Measurements from ENCODE around the gene GPRC5A. TPM values are rescaled to one million over a fixed set of nuclear protein-coding genes. Genes with fewer than 3 reads are reported as not detected.

Gene GPRC5A
- total and polyA plus RNA-seq, 10 of the 15 experiments (the other 5 are each of a cell fraction or from before 2014, with no cell fraction given), result 0.10 to 2.8 (median 1.1) TPM

GRCh38 chr12:12893438-12893837 is 2.1 kb downstream of the GPRC5A start:
- ChIA-PET POLR2A (no interaction called here), CTCF (interaction anchor here (0.7 kb wide), 1 partner anchor 21 kb away, joined by 3 read pairs; no protein-coding TSS in a partner anchor), SMC1A (ENCODE audit: uncharacterized antibody, unreplicated experiment) (no interaction called here), RAD21 (ENCODE audit: unreplicated experiment) (no interaction called here)
- Histone ChIP-seq H4K20me1 (ENCODE audit: control insufficient read depth, insufficient read depth) (no peaks in the 10 kb centered on the region), H3K27ac (ENCODE audit: control insufficient read depth, insufficient read depth) (no peak overlapping the region), H3K4me1 (ENCODE audit: control insufficient read depth, insufficient read depth, low read length) (no peaks in the 10 kb centered on the region; the same call in 1 of the 2 replicates), H3K4me2 (ENCODE audit: control insufficient read depth, insufficient read depth) (no peak overlapping the region), H3K79me2 (ENCODE audit: control insufficient read depth, insufficient read depth, low read length) (no peaks in the 10 kb centered on the region), H3K4me3 (no peak overlapping the region), H2AFZ (ENCODE audit: control insufficient read depth, low read depth, low read length) (no peak overlapping the region), H3K9ac (ENCODE audit: control insufficient read depth, insufficient read depth, low read length) (no peak overlapping the region), H3K9me3 (replicated peaks; ENCODE audit: control insufficient read depth, insufficient read depth, low read length) (no peaks in the 10 kb centered on the region), H3K27me3 (replicated peaks in 1 of 2; ENCODE audit: control insufficient read depth in 2 of 2, insufficient read depth in 2 of 2, low read length in 1 of 2) (peaks cover 8 to 12% of the 10 kb centered on the region in 2 experiments), H3K36me3 (ENCODE audit: control insufficient read depth in 2 of 2, insufficient read depth in 2 of 2, low read length in 1 of 2) (no peaks in the 10 kb centered on the region)
- FAIRE-seq (no peak), ATAC-seq (no peak), DNase-seq (ENCODE audit: low read depth, low spot score) (no peak)
- 29% methylated on average over 5 of the region's 5 CpGs for WGBS (ENCODE audit: insufficient coverage, insufficient replicate concordance, low lambda C conversion rate, missing lambda C conversion rate)
- BruUV-seq (replicated peaks), result no TSS peak
- in situ Hi-C loops (cut with MboI), result no loop called here
- no peak for TF ChIP-seq IKZF1 (conservative IDR thresholded peaks at IDR 0.05)
- TF ChIP-seq ZNF384 (IDR thresholded peaks at IDR 0.05; ENCODE audit: borderline replicate concordance, low read depth, low read length), result no peak
- TF ChIP-seq HDAC2 (IDR thresholded peaks at IDR 0.05), result no peak
- no peak for TF ChIP-seq MYC (IDR thresholded peaks at IDR 0.05; ENCODE audit: insufficient read depth, insufficient read length, insufficient replicate concordance, low read length, severe bottlenecking)
- no peak for TF ChIP-seq JUND (IDR thresholded peaks at IDR 0.05; ENCODE audit: low read depth, low read length)
- no peak for TF ChIP-seq SMC3 (IDR thresholded peaks at IDR 0.05; ENCODE audit: borderline replicate concordance, low read length)
- no peak for TF ChIP-seq HDAC6 (IDR thresholded peaks at IDR 0.05; ENCODE audit: unreplicated experiment)
- intact Hi-C loops (cut with micrococcal nuclease; ENCODE audit: unreplicated experiment), result no loop called here

- H3K9me3 ChIP-seq (replicated peaks; ENCODE audit: control insufficient read depth, insufficient read depth, low read length), result no peaks in the 10 kb centered on the region
- H3K4me1 ChIP-seq (ENCODE audit: control insufficient read depth, insufficient read depth, low read length), result no peaks in the 10 kb centered on the region
- POLR2A ChIA-PET, result interaction anchor here (0.6 kb wide), 1 partner anchor 14 kb away, joined by 3 read pairs; no protein-coding TSS in a partner anchor
- no peak overlapping the region for H3K9ac ChIP-seq (ENCODE audit: control insufficient read depth, insufficient read depth, low read length)
- SMC1A ChIA-PET (ENCODE audit: uncharacterized antibody, unreplicated experiment), result interaction anchor here (0.9 kb wide), 1 partner anchor 104 kb away, joined by 3 read pairs; no protein-coding TSS in a partner anchor
- FAIRE-seq, result no peak
- H3K4me2 ChIP-seq (ENCODE audit: control insufficient read depth, insufficient read depth), result no peak overlapping the region
- H2AFZ ChIP-seq (ENCODE audit: control insufficient read depth, low read depth, low read length), result no peak overlapping the region
- intact Hi-C loops (cut with micrococcal nuclease; ENCODE audit: unreplicated experiment), result no loop called here
- H3K79me2 ChIP-seq (ENCODE audit: control insufficient read depth, insufficient read depth, low read length), result no peaks in the 10 kb centered on the region
- RAD21 ChIA-PET (ENCODE audit: unreplicated experiment), result no interaction called here
- BruUV-seq (replicated peaks), result no TSS peak
- no peak for TF ChIP-seq ZNF622 (IDR thresholded peaks at IDR 0.05)
- TF ChIP-seq POLR2AphosphoS2 (IDR thresholded peaks at IDR 0.05; ENCODE audit: low read depth, low read length), result no peak
- no peak for TF ChIP-seq NR2C1 (IDR thresholded peaks at IDR 0.05)
- TF ChIP-seq BCL3 (IDR thresholded peaks at IDR 0.05; ENCODE audit: borderline replicate concordance, insufficient read depth, low read depth, low read length, poor library complexity, severe bottlenecking), result peak; percentile 30
- no peaks in the 10 kb centered on the region for H4K20me1 ChIP-seq (ENCODE audit: control insufficient read depth, insufficient read depth)
- no peak for ATAC-seq
- CTCF ChIA-PET, result interaction anchor here (0.6 kb wide), 2 partner anchors 78 to 1158 kb away, joined by 3 to 4 read pairs; no protein-coding TSS in a partner anchor
- no peaks in the 10 kb centered on the region for H3K36me3 ChIP-seq (ENCODE audit: control insufficient read depth in 2 of 2, insufficient read depth in 2 of 2, low read length in 1 of 2)
- peaks cover 5% of the 10 kb centered on the region in 2 experiments; a peak in 3 of 4 replicates for H3K27me3 ChIP-seq (replicated peaks in 1 of 2; ENCODE audit: control insufficient read depth in 2 of 2, insufficient read depth in 2 of 2, low read length in 1 of 2)
- in situ Hi-C loops (cut with MboI), result no loop called here
- no peak overlapping the region for H3K27ac ChIP-seq (ENCODE audit: control insufficient read depth, insufficient read depth)
- no peak for DNase-seq (ENCODE audit: low read depth, low spot score)
- H3K4me3 ChIP-seq, result no peak overlapping the region
- 8% methylated on average over 2 of the region's 2 CpGs for WGBS (ENCODE audit: insufficient coverage, insufficient replicate concordance, low lambda C conversion rate, missing lambda C conversion rate)
Observed at GRCh38 chr12:12896260-12896659, 4.9 kb downstream of the GPRC5A start.

All from GM12878 (cell line).